CD14-positive monocyte (primary cell): ENCODE measurements around the gene NEDD4L. TPM values are rescaled to one million over a fixed set of nuclear protein-coding genes. Genes with fewer than 3 reads are reported as not detected.

ENCODE experiments used
- DNase-seq, 3 donors: peaks; one replicate each; pipeline ENCODE4 v3.0.0-alpha.2; 2011 to 2022
- H2AFZ ChIP-seq: 2 replicates; pipeline ENCODE4 v1.6.0; 2012; ENCODE audit warnings: mild to moderate bottlenecking, low read depth, low read length, inconsistent platforms; ENCODE audit not compliant: insufficient read depth, poor library complexity, severe bottlenecking
- H3K27ac ChIP-seq, 2 donors: 1 replicate in 1 of 2; 2 replicates in 1 of 2; pipeline ENCODE4 v1.5.1; 2012 to 2013; ENCODE audit warnings: low read length in 2 of 2, control low read depth in 1 of 2, inconsistent platforms in 1 of 2, low read depth in 1 of 2, mild to moderate bottlenecking in 1 of 2
- H3K27me3 ChIP-seq, 2 donors: one replicate each; pipeline versions ENCODE4 v1.6.0 to v1.6.1; 2011 to 2013; ENCODE audit warnings: low read length in 2 of 2; ENCODE audit not compliant: control insufficient read depth in 2 of 2, insufficient read depth in 2 of 2
- H3K36me3 ChIP-seq, 2 donors: replicated peaks in 1 of 2; 1 replicate in 1 of 2; 2 replicates in 1 of 2; pipeline versions ENCODE4 v1.5.1 to v1.6.1; 2012 to 2013; ENCODE audit warnings: low read length in 2 of 2, control low read depth in 1 of 2, inconsistent platforms in 1 of 2, mild to moderate bottlenecking in 1 of 2; ENCODE audit not compliant: insufficient read depth in 2 of 2, control insufficient read depth in 1 of 2
- H3K4me1 ChIP-seq, 2 donors: 1 replicate in 1 of 2; 2 replicates in 1 of 2; pipeline versions ENCODE4 v1.5.1 to v1.6.1; 2012 to 2013; ENCODE audit warnings: low read length in 2 of 2, control low read depth in 1 of 2, inconsistent platforms in 1 of 2, mild to moderate bottlenecking in 1 of 2, moderate library complexity in 1 of 2; ENCODE audit not compliant: insufficient read depth in 2 of 2, control insufficient read depth in 1 of 2
- H3K4me2 ChIP-seq: replicated peaks from 2 replicates; pipeline ENCODE3; 2012; ENCODE audit warnings: low read length, moderate library complexity, mild to moderate bottlenecking; ENCODE audit not compliant: poor library complexity, severe bottlenecking; ENCODE audit errors: extremely low read depth
- H3K4me3 ChIP-seq, 3 experiments: fragments of 200-600 bp in 1 of 3; sonication (generic) in 1 of 3; replicated peaks in 1 of 3; 1 replicate in 2 of 3; 2 replicates in 1 of 3; pipeline ENCODE4 v1.5.1; 2011 to 2013; ENCODE audit warnings: low read length in 3 of 3, mild to moderate bottlenecking in 3 of 3, control low read depth in 2 of 3, low read depth in 2 of 3, inconsistent platforms in 1 of 3, moderate library complexity in 1 of 3
- H3K79me2 ChIP-seq: 2 replicates; pipeline ENCODE4 v1.6.0; 2012; ENCODE audit warnings: mild to moderate bottlenecking, control low read depth, inconsistent platforms, low read length, moderate library complexity; ENCODE audit not compliant: insufficient read depth
- H3K9ac ChIP-seq: 2 replicates; pipeline ENCODE4 v1.6.0; 2017; ENCODE audit warnings: low read length, mild to moderate bottlenecking; ENCODE audit not compliant: insufficient read depth, poor library complexity, severe bottlenecking
- H3K9me3 ChIP-seq, 2 donors: replicated peaks in 1 of 2; 1 replicate in 1 of 2; 2 replicates in 1 of 2; pipeline versions ENCODE4 v1.5.1 to v1.6.1; 2012 to 2013; ENCODE audit warnings: low read length in 2 of 2, control low read depth in 1 of 2; ENCODE audit not compliant: control insufficient read depth in 1 of 2, insufficient read depth in 1 of 2
- H4K20me1 ChIP-seq: 2 replicates; pipeline ENCODE4 v1.6.0; 2012; ENCODE audit warnings: mild to moderate bottlenecking, low read length, control low read depth, moderate library complexity; ENCODE audit not compliant: insufficient read depth
- H3K27ac Mint-ChIP-seq, 7 donors: one replicate each; pipeline ENCODE4 v1.8.0; 2020; ENCODE audit warnings: mild to moderate bottlenecking in 7 of 7, mixed read lengths in 7 of 7, moderate library complexity in 6 of 7, inconsistent platforms in 2 of 7
- H3K27me3 Mint-ChIP-seq, 3 donors: one replicate each; pipeline ENCODE4 v1.8.0; 2021 to 2022; ENCODE audit warnings: low read depth in 3 of 3, mild to moderate bottlenecking in 3 of 3, mixed read lengths in 3 of 3, moderate library complexity in 3 of 3, inconsistent platforms in 1 of 3
- H3K36me3 Mint-ChIP-seq, 2 donors: one replicate each; pipeline ENCODE4 v1.8.0; 2020; ENCODE audit warnings: mixed read lengths in 2 of 2, inconsistent platforms in 1 of 2, mild to moderate bottlenecking in 1 of 2
- H3K4me1 Mint-ChIP-seq: one replicate; pipeline ENCODE4 v1.8.0; 2020; ENCODE audit warnings: mild to moderate bottlenecking, mixed read lengths
- H3K4me3 Mint-ChIP-seq, 2 donors: one replicate each; pipeline ENCODE4 v1.8.0; 2020; ENCODE audit warnings: mild to moderate bottlenecking in 2 of 2, mixed read lengths in 2 of 2, moderate library complexity in 1 of 2
- H3K9me3 Mint-ChIP-seq, 7 donors: one replicate each; pipeline ENCODE4 v1.8.0; 2020 to 2022; ENCODE audit warnings: mixed read lengths in 7 of 7, mild to moderate bottlenecking in 6 of 7, moderate library complexity in 6 of 7, inconsistent platforms in 2 of 7
- CTCF ChIP-seq: fragments of 200-600 bp; IDR thresholded peaks from one replicate; pipeline ENCODE4 v1.8.0; 2022; ENCODE audit warnings: antibody characterized with exemption, mild to moderate bottlenecking
- WGBS: methylation state at CpG from one replicate; pipeline ENCODE4 v1.1.5; 2013; ENCODE audit warnings: missing lambda C conversion rate; ENCODE audit not compliant: insufficient coverage; 5-methylcytosine and 5-hydroxymethylcytosine counted together
- intact Hi-C, 2 donors: fragments of 100-400 bp; cut with micrococcal nuclease; formaldehyde crosslinking; loops; one replicate each; pipeline versions ENCODE4 v1.15.0 to v1.15.1; 2023
- polyA plus RNA-seq, 3 donors: library from polyadenylated mRNA; depleted of rRNA in 1 of 3; unstranded in 2 of 3; stranded (reverse) in 1 of 3; fragments of 300-500 nt in 2 of 3; fragments of >200 nt in 1 of 3; fragmentation: Illumina TruSeq in 2 of 3; gene quantifications; 1 replicate in 2 of 3; 2 replicates in 1 of 3; pipeline ENCODE4 v1.2.3, GENCODE V29; 2012 to 2021

The NEDD4L gene
- polyA plus RNA-seq, 3 donors, result 2.5 to 5.2 (median 4.5) TPM

GRCh38 chr18:58337285-58337684 is 293.3 kb downstream of the NEDD4L start:
- no peaks in the 10 kb centered on the region for H4K20me1 ChIP-seq
- Mint-ChIP-seq H3K9me3 (no peaks in the 10 kb centered on the region), H3K4me3 (no peak overlapping the region), H3K27ac (peak overlapping the region in 1 of 7 donors; percentile 1), H3K4me1 (peaks cover 5% of the 10 kb centered on the region), H3K36me3 (no peaks in the 10 kb centered on the region), H3K27me3 (no peaks in the 10 kb centered on the region)
- no peak overlapping the region for H3K4me2 ChIP-seq
- DNase-seq, result no peak
- H3K36me3 ChIP-seq, result no peaks in the 10 kb centered on the region
- no peaks in the 10 kb centered on the region for H3K4me1 ChIP-seq
- H3K4me3 ChIP-seq, result no peak overlapping the region
- WGBS, result 22% methylated on average over 3 of the region's 4 CpGs
- no peaks in the 10 kb centered on the region for H3K9me3 ChIP-seq
- no peak overlapping the region for H3K9ac ChIP-seq
- H2AFZ ChIP-seq, result no peak overlapping the region
- TF ChIP-seq CTCF, result no peak
- intact Hi-C loops, result no loop called here
- H3K79me2 ChIP-seq, result no peaks in the 10 kb centered on the region
- H3K27ac ChIP-seq, result no peak overlapping the region
- no peaks in the 10 kb centered on the region for H3K27me3 ChIP-seq

- H3K4me3 ChIP-seq, result no peak overlapping the region
- no peak for TF ChIP-seq CTCF
- H3K27me3 Mint-ChIP-seq, result no peaks in the 10 kb centered on the region
- H4K20me1 ChIP-seq, result no peaks in the 10 kb centered on the region
- no peaks in the 10 kb centered on the region for H3K9me3 ChIP-seq
- H3K4me2 ChIP-seq, result no peak overlapping the region
- H3K27ac Mint-ChIP-seq, result no peak overlapping the region
- no peak for DNase-seq
- no peaks in the 10 kb centered on the region for H3K36me3 Mint-ChIP-seq
- no peaks in the 10 kb centered on the region for H3K4me1 ChIP-seq
- H3K9me3 Mint-ChIP-seq, result no peaks in the 10 kb centered on the region
- H3K36me3 ChIP-seq, result no peaks in the 10 kb centered on the region
- WGBS, result no CpG with 5 or more reads among the region's 5 CpGs
- H3K79me2 ChIP-seq, result no peaks in the 10 kb centered on the region
- intact Hi-C loops, result no loop called here
- peaks cover 5% of the 10 kb centered on the region for H3K4me1 Mint-ChIP-seq
- no peak overlapping the region for H2AFZ ChIP-seq
- no peaks in the 10 kb centered on the region for H3K27me3 ChIP-seq
- no peak overlapping the region for H3K9ac ChIP-seq
- H3K4me3 Mint-ChIP-seq, result no peak overlapping the region
- H3K27ac ChIP-seq, result no peak overlapping the region
Measured at GRCh38 chr18:58337686-58338085, 293.7 kb downstream of the NEDD4L start.
